ENCODE measurements around the gene ATG3.
"Not testable (repeated sequence)": the region's sequence is repeated elsewhere in the genome, so short reads cannot be mapped to it uniquely, and the experiment has no call there.

The ATG3 gene

DNA sequence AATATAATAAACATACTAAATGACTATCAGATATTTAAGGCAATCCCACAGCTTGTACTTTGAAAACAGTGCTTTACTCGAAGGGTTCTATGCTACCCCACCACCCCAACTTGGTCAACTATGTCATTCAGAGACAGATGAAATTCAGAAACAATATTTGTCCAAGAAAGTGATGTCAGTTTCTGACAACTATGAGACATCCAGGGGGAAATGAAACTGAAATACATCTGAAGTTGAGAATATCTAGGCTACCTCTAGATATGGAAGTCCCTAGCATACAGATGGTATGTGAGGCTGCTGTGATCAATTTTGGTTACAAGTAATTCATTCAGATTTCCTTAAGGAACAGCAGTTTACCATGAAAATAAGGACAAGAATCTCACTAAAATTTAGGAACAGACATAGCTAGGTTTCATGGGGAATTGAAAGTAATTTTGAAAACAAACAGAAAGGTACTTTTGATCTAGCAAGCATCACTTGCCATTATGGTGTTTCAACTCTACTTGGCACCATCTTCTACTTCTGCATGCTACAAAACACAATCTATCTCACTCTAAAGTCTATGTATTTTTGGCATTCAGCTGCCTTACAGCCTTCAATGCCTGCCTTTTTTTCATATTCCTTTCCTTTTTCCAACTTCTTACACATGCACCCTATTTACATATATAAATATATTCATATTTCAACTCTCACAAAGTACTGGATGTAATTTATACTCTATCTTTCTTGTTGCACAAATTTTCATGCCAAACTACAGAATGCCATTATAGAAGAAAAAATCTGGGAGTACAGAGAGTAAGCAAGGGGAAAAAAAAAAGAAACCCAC lies 21.7 kb downstream of the ATG3 start:
- H3K9me3 Mint-ChIP-seq = no peaks in the 10 kb centered on the region
- peaks cover 45% of the 10 kb centered on the region for H3K36me3 Mint-ChIP-seq (ENCODE audit: low read depth)
- DNase-seq = no peak
- peak; percentile 71 for ATAC-seq
- peak overlapping the region; percentile 77 for H3K27ac Mint-ChIP-seq
- H3K4me1 Mint-ChIP-seq = peaks cover 22% of the 10 kb centered on the region
- H3K27me3 Mint-ChIP-seq = no peaks in the 10 kb centered on the region
- no peak overlapping the region for H3K4me3 Mint-ChIP-seq

DNA sequence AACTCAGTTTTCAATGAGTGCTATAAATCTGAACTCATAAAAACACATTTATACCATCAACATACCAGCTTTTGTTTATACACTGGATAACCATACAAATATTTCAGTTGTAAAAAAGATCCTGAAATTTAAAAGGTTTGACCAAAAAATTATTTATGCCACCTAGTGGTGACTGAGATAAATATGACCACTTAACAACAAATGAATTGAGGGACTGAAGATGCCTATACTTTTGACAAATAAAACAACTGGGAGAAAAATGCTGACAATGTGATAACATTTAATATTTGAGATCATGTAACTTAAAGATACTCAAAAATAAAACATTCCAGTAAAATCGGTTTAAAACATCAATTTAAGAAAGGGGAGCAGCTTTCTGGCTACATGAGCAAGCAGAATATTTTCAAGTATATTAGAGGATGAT lies 30.4 kb downstream of the ATG3 start:
- H3K4me1 Mint-ChIP-seq = peaks cover 4% of the 10 kb centered on the region
- no peaks in the 10 kb centered on the region for H3K27me3 Mint-ChIP-seq
- H3K9me3 Mint-ChIP-seq = no peaks in the 10 kb centered on the region
- no peak overlapping the region for H3K27ac Mint-ChIP-seq
- DNase-seq = no peak
- ATAC-seq = no peak
- H3K36me3 Mint-ChIP-seq (ENCODE audit: low read depth) = peaks cover 32% of the 10 kb centered on the region
- no peak overlapping the region for H3K4me3 Mint-ChIP-seq

DNA sequence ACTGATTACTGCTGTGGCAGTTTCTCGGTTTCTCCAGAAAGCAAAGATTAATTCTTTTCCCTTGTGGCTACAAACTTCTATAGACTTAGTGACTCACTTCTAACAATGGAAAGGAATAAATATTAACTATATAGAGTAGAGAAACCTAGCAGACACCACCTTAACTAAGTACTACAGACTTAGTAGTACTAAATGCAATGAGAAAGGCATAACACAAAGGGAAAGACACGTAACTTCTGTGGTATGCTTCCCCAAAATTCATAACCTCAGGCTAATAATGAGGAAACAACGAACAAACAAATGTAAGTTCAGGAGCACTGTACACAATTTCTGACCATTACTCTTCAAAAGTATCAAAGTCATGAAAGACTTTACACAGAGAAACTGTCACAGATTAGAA lies 31.2 kb downstream of the ATG3 start:
- no peaks in the 10 kb centered on the region for H3K27me3 Mint-ChIP-seq
- ATAC-seq = no peak
- H3K27ac Mint-ChIP-seq = no peak overlapping the region
- H3K4me1 Mint-ChIP-seq = peaks cover 3% of the 10 kb centered on the region
- DNase-seq = no peak
- H3K36me3 Mint-ChIP-seq (ENCODE audit: low read depth) = peaks cover 28% of the 10 kb centered on the region
- H3K9me3 Mint-ChIP-seq = no peaks in the 10 kb centered on the region
- H3K4me3 Mint-ChIP-seq = no peak overlapping the region

DNA sequence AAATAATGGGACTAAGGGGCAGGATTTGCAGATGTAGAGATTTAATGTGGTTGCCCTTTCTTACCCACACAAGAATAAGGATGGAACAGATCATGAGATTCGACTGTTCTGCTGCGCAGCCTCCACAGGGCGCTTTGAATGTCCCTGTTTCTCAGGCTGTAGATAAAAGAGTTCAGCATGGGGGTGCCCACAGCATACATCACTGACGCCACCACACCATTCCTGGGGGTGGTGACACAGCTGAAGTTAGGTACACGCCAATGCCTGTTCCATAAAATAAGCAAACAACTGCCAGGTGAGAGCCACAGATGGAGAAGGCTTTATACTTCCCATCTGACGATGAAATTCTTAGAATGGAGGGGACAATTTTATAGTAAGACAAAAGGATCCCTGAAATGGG lies 37.6 kb downstream of the ATG3 start:
- ATAC-seq, DNase-seq, H3K27ac Mint-ChIP-seq, H3K9me3 Mint-ChIP-seq, H3K27me3 Mint-ChIP-seq, H3K4me3 Mint-ChIP-seq, H3K4me1 Mint-ChIP-seq: not testable (repeated sequence)
- H3K36me3 Mint-ChIP-seq (ENCODE audit: low read depth) = peaks cover 16% of the 10 kb centered on the region

DNA sequence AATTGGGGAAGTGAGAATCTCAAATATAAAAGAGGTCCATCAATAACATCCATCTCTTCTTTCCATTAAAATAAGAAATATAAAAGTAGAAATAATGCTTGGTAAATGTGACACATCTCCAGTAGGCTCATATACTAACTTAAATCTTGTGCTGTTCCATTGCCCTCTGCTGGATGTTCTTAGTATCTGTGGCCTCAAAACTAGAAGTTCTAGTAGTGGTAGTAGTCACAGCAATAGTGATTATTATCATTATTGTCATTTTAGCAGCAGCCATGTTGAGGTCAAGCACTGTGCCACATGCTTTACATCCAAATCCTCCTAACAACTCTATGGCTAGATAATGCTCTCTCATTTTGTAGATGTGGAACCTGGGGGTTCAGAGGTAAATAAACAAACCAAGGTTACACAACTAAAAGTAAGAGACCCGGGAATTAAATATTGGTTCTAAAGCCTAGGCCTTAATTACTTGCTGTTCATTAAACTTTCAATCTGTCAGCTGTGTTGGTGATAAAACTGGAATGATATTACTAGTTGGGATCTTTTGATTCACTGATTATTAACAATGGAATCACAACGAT lies 42.2 kb downstream of the ATG3 start:
- Mint-ChIP-seq H3K27me3 (no peaks in the 10 kb centered on the region), H3K9me3 (peaks cover 4% of the 10 kb centered on the region), H3K4me1 (peaks cover 28% of the 10 kb centered on the region), H3K27ac (peak overlapping the region; percentile 79), H3K4me3 (no peak overlapping the region), H3K36me3 (ENCODE audit: low read depth) (peaks cover 16% of the 10 kb centered on the region)
- peak; percentile 74 for ATAC-seq
- no peak for DNase-seq

DNA sequence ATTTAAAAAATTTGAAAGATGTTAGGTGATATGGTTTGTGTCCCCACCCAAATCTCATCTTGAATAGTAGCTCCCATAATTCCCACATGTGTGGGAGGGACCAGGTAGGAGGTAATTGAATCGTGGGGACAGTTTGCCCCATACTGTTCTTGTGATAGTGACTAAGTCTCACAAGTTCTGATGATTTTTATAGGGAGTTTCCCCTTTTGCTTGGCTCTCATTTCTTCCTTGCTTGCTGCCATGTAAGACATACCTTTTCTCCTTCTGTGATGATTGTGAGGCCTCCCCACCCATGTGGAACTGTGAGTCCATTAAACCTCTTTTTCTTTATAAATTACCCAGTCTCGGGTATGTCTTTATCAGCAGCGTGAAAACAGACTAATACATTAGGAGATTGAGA lies 42.8 kb downstream of the ATG3 start:
- not testable (repeated sequence) for H3K9me3 Mint-ChIP-seq, H3K4me3 Mint-ChIP-seq, H3K27me3 Mint-ChIP-seq, DNase-seq
- peak; percentile 56 for ATAC-seq
- peaks cover 30% of the 10 kb centered on the region for H3K4me1 Mint-ChIP-seq
- peak overlapping the region; percentile 79 for H3K27ac Mint-ChIP-seq
- peaks cover 16% of the 10 kb centered on the region for H3K36me3 Mint-ChIP-seq (ENCODE audit: low read depth)

DNA sequence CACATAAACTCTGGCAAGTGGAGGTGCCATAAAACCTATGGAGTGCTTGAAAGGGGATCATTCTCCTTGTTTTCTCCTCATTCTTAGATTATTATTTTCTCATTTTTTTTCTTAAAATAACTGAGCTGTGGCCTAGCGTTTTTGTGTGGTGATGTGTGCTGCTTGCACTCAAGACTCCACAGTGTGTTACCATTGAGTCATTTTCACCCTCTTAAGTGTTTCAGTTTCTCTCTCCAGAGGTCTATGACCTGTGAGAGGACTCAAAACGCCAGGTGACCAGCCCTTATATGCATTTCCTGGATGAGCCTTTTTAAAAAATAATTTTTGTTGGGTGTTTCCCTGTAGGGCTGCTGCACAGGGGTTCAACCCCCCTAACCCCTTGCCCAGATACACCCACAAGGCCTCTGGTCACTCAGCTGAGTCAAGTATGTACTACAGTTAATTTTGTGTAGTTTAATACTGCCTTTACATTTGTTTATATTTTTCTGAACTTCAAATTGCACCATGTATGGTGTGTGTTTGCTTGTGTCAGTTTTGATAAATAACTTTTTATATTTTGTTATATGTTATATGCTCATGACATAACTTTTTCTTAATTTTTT lies 47.1 kb downstream of the ATG3 start:
- ATAC-seq = peak; percentile 96
- Mint-ChIP-seq H3K4me1 (peaks cover 34% of the 10 kb centered on the region), H3K27me3 (no peaks in the 10 kb centered on the region), H3K36me3 (ENCODE audit: low read depth) (peaks cover 15% of the 10 kb centered on the region), H3K27ac (no peak overlapping the region), H3K4me3 (no peak overlapping the region), H3K9me3 (peaks cover 17% of the 10 kb centered on the region)
- DNase-seq = no peak

DNA sequence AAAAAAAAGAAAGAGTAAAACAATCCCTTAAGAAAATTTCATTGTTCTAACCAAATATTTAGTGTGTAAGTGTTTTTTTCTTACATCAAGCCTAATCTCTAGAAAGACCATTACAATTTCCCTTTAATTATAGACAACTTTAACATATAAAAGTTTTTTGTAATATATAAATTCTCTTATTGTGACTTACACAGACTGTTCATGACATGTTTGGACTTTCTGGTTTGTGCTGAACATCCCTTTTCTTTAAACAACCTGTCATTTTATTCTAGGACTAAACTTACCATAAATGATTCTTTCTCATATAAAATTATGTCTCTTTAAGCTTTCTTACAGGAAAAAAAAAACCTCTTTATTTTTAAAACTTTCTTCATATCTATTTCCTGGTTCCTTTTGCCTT lies 49.4 kb downstream of the ATG3 start:
- Mint-ChIP-seq H3K4me3 (no peak overlapping the region), H3K9me3 (peaks cover 16% of the 10 kb centered on the region), H3K27ac (no peak overlapping the region), H3K4me1 (peaks cover 28% of the 10 kb centered on the region), H3K36me3 (ENCODE audit: low read depth) (peaks cover 7% of the 10 kb centered on the region), H3K27me3 (no peaks in the 10 kb centered on the region)
- no peak for DNase-seq
- no peak for ATAC-seq

DNA sequence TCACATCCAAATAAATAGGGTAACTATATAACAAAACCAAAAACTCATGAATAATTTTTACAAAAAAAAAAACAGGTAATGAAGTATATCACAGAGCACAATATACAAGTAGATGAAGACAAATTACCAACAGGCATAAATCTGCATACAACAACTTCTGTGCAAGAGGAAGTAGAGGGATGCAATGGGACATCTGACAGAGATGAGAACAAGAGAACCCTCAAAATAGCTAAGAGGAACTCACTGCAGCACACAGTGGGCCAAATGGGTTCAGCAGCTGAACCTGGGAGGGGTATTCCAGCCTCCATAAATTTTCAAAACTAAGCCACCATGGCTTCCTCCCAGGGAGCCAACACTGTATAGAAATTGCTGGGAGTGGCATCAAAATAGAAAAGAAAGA lies 52.9 kb downstream of the ATG3 start:
- ATAC-seq = no peak
- no peaks in the 10 kb centered on the region for H3K27me3 Mint-ChIP-seq
- DNase-seq = no peak
- H3K27ac Mint-ChIP-seq = no peak overlapping the region
- peaks cover 4% of the 10 kb centered on the region for H3K36me3 Mint-ChIP-seq (ENCODE audit: low read depth)
- H3K4me1 Mint-ChIP-seq = peaks cover 39% of the 10 kb centered on the region
- no peak overlapping the region for H3K4me3 Mint-ChIP-seq
- peaks cover 16% of the 10 kb centered on the region for H3K9me3 Mint-ChIP-seq

DNA sequence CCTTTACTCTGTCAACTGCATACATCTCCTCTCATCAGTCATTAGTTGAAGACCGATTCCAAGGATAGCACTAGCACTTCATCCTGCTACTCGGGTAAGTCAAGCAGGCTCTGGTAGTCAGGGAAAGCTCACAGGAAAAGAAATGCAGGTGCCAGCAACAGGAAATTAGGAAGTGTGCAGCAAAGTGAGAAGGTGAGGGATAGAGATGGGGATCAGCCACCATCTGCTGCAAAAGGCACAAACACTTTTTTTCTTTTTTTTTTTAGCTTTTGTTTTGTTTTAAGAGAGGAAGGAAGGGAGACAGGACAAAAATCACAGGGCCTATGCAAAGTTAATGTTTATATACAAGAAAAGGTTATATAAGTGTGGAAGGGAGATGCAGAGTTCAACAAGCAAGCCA lies 53.5 kb downstream of the ATG3 start:
- Mint-ChIP-seq H3K4me3 (no peak overlapping the region), H3K36me3 (ENCODE audit: low read depth) (peaks cover 4% of the 10 kb centered on the region), H3K4me1 (peaks cover 42% of the 10 kb centered on the region), H3K9me3 (peaks cover 16% of the 10 kb centered on the region), H3K27me3 (no peaks in the 10 kb centered on the region), H3K27ac (no peak overlapping the region)
- ATAC-seq (no peak), DNase-seq (no peak)

DNA sequence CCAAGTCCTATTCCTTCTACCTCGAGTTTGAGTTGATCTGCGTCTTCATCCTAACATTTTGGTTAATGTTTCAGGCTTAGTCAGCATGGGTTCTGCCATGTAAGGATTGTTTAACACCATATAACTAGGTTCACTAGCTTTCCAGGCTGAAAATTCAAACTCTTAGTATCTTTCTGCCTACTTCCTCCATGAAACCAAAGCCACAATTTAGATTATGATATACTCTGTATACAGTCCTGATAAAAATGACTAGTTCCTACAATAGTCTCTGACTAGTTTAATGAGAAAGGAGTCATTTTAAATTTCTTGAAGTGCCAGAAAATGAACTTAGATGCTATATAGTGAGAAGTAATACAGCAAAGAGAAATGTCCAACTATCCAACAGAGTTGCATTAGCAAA lies 55.9 kb downstream of the ATG3 start:
- no peak for DNase-seq
- Mint-ChIP-seq H3K9me3 (peaks cover 6% of the 10 kb centered on the region), H3K27ac (no peak overlapping the region), H3K4me3 (no peak overlapping the region), H3K36me3 (ENCODE audit: low read depth) (no peaks in the 10 kb centered on the region), H3K4me1 (peaks cover 49% of the 10 kb centered on the region), H3K27me3 (no peaks in the 10 kb centered on the region)
- ATAC-seq = no peak

DNA sequence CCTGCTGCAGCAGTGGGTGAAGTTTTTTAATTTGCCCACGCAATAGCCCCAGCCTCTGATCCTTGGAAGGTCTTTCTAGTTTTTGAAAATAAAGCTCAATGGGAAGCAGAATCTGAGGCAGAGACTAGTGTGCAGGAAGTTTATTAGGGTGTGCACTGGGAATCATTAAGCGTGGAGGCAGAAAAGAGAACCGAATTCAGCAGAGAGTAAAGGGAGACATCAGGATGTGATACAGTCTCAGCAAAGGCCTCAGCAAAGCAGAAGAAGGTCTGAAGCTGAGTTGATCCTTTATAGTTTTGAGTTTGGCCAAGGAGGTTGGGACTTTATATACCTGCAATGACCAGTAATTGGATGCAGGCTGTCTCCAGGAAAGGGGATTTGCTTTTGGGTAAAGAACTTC lies 57.6 kb downstream of the ATG3 start:
- Mint-ChIP-seq H3K4me3 (no peak overlapping the region), H3K27me3 (no peaks in the 10 kb centered on the region), H3K9me3 (no peaks in the 10 kb centered on the region), H3K4me1 (peaks cover 66% of the 10 kb centered on the region), H3K27ac (no peak overlapping the region), H3K36me3 (ENCODE audit: low read depth) (no peaks in the 10 kb centered on the region)
- no peak for ATAC-seq
- DNase-seq = no peak

DNA sequence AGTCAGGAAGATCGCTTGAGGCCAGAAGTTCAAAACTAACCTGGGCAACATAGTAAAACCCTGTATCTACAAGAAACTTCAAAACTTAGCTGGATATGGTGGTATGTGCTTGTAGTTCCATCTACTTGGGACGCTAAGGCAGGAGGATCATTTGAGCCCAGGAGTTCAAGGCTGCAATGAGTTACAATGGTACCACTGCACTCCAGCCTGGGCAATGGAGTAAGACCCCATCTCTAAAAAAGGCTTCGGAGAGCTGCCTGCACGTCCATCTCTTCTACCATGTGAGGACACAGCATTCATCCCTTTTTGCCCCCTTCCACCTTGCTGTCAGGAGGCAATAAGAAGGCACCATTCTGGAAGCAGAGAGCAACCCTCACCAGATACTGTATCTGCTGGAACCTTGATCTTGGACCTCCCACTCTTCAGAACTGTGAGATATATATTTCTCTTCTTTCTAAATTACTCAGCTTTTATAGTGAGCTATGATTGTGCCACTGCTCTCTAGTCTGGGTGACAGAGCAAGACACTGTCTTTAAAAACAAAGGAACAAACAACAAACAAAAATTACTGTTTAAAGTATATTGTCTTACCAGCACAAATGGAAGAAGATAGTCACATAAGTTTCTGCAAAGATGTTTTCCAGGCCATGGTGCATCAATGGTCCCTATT lies 58.3 kb downstream of the ATG3 start:
- no peak for DNase-seq
- Mint-ChIP-seq H3K36me3 (ENCODE audit: low read depth) (no peaks in the 10 kb centered on the region), H3K4me3 (no peak overlapping the region), H3K27ac (no peak overlapping the region), H3K4me1 (peaks cover 61% of the 10 kb centered on the region), H3K9me3 (no peaks in the 10 kb centered on the region), H3K27me3 (no peaks in the 10 kb centered on the region)
- ATAC-seq = no peak

DNA sequence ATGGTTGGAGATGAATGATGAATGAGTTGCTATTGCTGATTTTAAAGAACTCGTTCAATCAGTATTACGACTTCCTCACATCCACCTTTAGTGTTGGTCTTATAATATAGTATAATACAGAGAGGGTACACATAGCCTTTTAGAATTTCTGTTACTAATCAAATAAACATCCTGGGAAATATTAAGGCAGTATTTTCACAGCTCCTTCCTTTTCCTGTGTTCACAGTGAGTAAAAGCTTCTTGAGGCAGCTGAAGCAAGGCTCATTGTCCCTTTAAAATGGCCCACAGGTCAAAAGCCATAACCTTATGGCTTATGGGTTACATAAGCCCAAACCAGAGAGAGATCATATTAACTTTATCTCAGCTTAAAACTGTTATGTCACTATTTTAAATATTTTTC lies 61.1 kb downstream of the ATG3 start:
- ATAC-seq (no peak), DNase-seq (no peak)
- H3K4me3 Mint-ChIP-seq = no peak overlapping the region
- H3K27me3 Mint-ChIP-seq = no peaks in the 10 kb centered on the region
- H3K9me3 Mint-ChIP-seq = no peaks in the 10 kb centered on the region
- peak overlapping the region; percentile 96 for H3K27ac Mint-ChIP-seq
- H3K36me3 Mint-ChIP-seq (ENCODE audit: low read depth) = peaks cover 19% of the 10 kb centered on the region
- peaks cover 61% of the 10 kb centered on the region for H3K4me1 Mint-ChIP-seq
